H1 (cell line): ENCODE measurements around the gene KRTAP10-2. TPM values are rescaled to one million over a fixed set of nuclear protein-coding genes. Genes with fewer than 3 reads are reported as not detected.

Experiments
- BACH1 ChIP-seq: IDR thresholded peaks from 2 replicates; pipeline ENCODE4 v1.6.1; 2012; ENCODE audit warnings: low read length, improper control_type of control experiment
- EGR1 ChIP-seq: IDR thresholded peaks from 2 replicates; pipeline ENCODE4 v1.6.1; 2011; ENCODE audit warnings: low read depth, low read length, borderline replicate concordance
- GABPA ChIP-seq: IDR thresholded peaks from 2 replicates; pipeline ENCODE4 v1.6.1; 2011; ENCODE audit warnings: mild to moderate bottlenecking, low read length, moderate library complexity, borderline replicate concordance; ENCODE audit not compliant: insufficient read depth
- KDM4A ChIP-seq: IDR thresholded peaks from one replicate; pipeline ENCODE4 v1.7.1; 2012; ENCODE audit warnings: low read depth, mild to moderate bottlenecking, moderate library complexity, low read length, inconsistent platforms; ENCODE audit not compliant: severe bottlenecking
- KDM5A ChIP-seq: fragments of 200-600 bp; IDR thresholded peaks from 2 replicates; pipeline ENCODE4 v1.7.1; 2012; ENCODE audit warnings: mild to moderate bottlenecking, low read length, inconsistent platforms, mixed read lengths
- PHF8 ChIP-seq: fragments of 200-600 bp; sonication (generic); conservative IDR thresholded peaks from 2 replicates; pipeline ENCODE4 v1.7.1; 2012; ENCODE audit warnings: low read depth, mild to moderate bottlenecking, inconsistent platforms, low read length, moderate library complexity
- RNF2 ChIP-seq: fragments of 200-900, 300-1000 bp; sonication (generic); IDR thresholded peaks from 2 replicates; pipeline ENCODE4 v1.7.1; 2016; ENCODE audit warnings: borderline replicate concordance, low read depth, mild to moderate bottlenecking, antibody characterized with exemption, low read length; ENCODE audit not compliant: poor library complexity, severe bottlenecking; ENCODE audit errors: missing control alignments
- SAP30 ChIP-seq: fragments of 300-600 bp; sonication (generic); IDR thresholded peaks from 2 replicates; pipeline ENCODE4 v1.7.1; 2012; ENCODE audit warnings: low read length, moderate library complexity, mild to moderate bottlenecking, inconsistent platforms; ENCODE audit not compliant: insufficient read depth, insufficient replicate concordance
- YY1 ChIP-seq: IDR thresholded peaks from 2 replicates; pipeline ENCODE4 v1.6.1; 2011; ENCODE audit warnings: low read depth, mild to moderate bottlenecking, low read length
- polyA plus RNA-seq, 7 experiments: library from polyadenylated mRNA; depleted of rRNA in 3 of 7; stranded (reverse) in 5 of 7; unstranded in 2 of 7; fragments of >200 nt in 5 of 7; fragments of 200-250 nt in 2 of 7; gene quantifications; 1 replicate in 5 of 7; 2 replicates in 1 of 7; 4 replicates in 1 of 7; pipeline versions ENCODE4 v1.2.1 to v1.2.3, GENCODE V29; 2011 to 2013; ENCODE audit warnings: missing spikeins in 2 of 7, mixed read lengths in 2 of 7
- total RNA-seq: library from RNA; stranded (reverse); fragmentation: NEBNext Ultra II Directional; extraction: Animal tissue kit (Norgen Biotek cat#: 25700); gene quantifications from 2 replicates; pipeline ENCODE4 v1.2.1, GENCODE V29; 2021
- TF ChIP-seq, protein P1 (sequence below): IDR thresholded peaks from 2 replicates; pipeline ENCODE4 v1.6.1; 2011; ENCODE audit warnings: low read depth, mild to moderate bottlenecking, low read length; ENCODE audit not compliant: insufficient read depth

KRTAP10-2 gene
- total and polyA plus RNA-seq, 2 of the 8 experiments (the other 6 are each of a cell fraction or from before 2014, with no cell fraction given): 0.11 TPM; not detected in 1

DNA sequence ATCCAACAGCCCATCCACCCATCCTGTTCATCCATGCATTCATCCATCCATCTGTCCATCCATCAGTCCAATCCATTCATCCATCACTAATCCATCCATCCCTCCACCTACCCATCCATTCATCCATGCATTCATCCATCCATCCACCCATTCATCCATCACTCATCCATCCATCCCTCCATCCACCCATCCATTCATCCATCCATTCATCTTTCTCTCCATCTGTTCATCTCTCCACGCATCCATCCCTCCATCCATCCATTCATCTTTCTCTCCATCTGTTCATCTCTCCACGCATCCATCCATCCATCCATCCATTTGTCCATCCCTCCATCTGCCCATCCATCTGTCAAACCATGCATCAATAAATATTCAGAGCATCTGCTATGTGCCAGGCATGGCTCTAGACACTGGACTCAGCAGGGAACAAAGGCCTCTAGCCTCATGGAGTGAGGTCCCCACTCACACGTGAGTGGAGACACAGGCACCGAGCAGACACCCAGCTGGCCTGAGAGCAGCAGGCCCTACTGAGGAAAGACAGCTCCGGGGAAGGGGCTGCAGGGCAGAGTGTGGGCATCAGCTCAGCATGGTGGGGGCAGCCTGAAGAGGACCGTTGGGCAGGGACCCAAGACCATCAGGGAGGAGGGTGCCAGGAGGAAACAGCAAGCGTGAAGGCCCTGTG is 20.9 kb downstream of the KRTAP10-2 start (continued):
- no peak for TF ChIP-seq SAP30
- no peak for TF ChIP-seq RNF2
- TF ChIP-seq PHF8: no peak
- no peak for TF ChIP-seq GABPA
- TF ChIP-seq, protein P1, sequence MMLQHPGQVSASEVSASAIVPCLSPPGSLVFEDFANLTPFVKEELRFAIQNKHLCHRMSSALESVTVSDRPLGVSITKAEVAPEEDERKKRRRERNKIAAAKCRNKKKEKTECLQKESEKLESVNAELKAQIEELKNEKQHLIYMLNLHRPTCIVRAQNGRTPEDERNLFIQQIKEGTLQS: no peak
- TF ChIP-seq KDM4A: no peak
- no peak for TF ChIP-seq EGR1
- TF ChIP-seq KDM5A: no peak
- no peak for TF ChIP-seq YY1
- TF ChIP-seq BACH1: no peak
- TF ChIP-seq, all 59 proteins: peak for 0
